Stimulated activated CD4-positive, alpha-beta T cell treated with anti-CD3 and anti-CD28 coated beads, Interleukin-1b, Interleukin-23, amount 100 ng/mL, for 1 hour (primary cell): Measurements from ENCODE around the gene THAP4.
A peak's percentile ranks its signal among the peaks of the same experiment; 100 is the strongest.

ENCODE experiments used
- DNase-seq, 2 donors: peaks; one replicate each; pipeline ENCODE4 v3.0.0-alpha.2; 2020; ENCODE audit warnings: low read depth in 2 of 2

Gene THAP4

GRCh38 chr2:241547781-241548450, 89.0 kb downstream of the THAP4 start:
- DNase-seq = no peak

GRCh38 chr2:241546771-241547498, 90.0 kb downstream of the THAP4 start:
- DNase-seq = no peak

DNA sequence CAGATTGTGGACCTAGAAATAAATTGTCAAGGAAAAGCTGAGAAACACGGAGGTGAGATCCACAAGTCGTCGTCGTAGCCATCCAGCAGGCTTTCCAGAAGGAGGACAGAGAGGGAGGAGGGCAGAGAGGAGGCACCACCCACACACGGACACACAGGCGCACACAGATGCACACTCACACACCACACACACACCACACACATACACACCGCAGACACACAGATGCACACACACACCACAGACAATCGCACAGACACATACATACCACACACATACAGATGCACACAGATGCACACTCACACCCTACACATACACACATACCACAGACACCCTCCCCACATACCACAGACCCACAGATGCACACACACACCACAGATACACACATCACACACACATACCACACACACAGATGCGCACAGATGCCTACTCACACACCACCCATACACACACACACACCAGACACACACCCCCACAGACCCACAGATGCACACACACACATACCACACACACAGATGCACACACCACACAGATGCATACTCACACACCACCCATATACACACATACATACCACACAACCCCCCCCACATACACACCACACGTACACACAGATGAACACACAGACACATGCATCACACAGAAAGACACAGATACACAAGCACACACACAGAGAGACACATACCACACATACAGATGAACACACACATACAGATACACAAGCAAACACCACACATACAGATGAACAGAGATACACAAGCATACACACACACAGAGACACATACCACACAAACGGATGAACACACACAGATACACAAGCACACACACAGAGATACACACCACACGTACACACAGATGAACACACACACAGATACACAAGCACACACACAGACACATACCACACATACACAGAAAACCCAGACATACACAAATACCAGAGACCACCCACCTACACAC, 91.2 kb downstream of the THAP4 start:
- DNase-seq = no peak

- DNase-seq = no peak
Observed at GRCh38 chr2:241545106-241545505, 91.9 kb downstream of the THAP4 start.

- DNase-seq = no peak
Observed at GRCh38 chr2:241542278-241542605, 94.7 kb downstream of the THAP4 start.

- DNase-seq = no peak
Observed at GRCh38 chr2:241541564-241542277, 95.2 kb downstream of the THAP4 start.

DNA sequence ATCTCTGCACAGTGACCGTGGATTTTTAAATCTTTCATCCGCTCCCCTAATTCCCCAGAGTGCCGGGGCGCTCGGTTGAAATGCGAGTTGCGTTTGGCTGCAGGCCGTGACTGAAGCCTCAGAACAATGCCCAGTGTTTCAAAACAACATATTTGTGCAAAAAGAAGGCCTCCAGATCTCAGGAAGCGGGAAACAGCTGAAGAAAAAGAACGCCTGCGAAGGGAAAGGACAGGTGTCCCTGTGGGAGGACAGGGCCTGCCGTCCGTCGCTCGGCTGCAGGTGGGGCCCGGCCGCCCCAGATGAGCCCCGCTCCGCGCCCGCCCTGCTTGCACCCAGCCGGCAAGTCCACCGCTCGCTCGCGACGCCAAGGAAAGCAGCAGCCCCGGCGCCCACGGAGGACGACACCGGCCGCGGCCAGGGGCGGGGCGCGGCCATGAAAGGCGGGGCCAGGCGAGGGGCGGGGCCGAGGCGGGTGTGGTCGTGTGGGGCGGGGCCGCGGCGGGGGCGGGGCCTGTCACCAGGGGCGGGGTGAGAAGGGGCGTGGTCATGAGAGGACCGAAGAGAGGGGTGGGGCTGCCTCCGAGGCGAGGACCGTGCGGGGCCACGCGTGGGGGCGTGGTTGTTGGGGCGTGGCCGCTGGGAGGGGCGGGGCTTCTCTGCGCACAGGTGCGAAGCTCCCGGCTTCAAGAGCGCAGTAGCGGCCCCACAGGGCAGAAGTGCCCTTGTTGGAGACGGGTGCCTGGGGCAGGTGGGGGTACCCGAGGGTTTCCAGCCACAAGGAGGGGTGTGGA, 96.0 kb downstream of the THAP4 start:
- peak; percentile 13 to 41 for DNase-seq

- DNase-seq = no peak
Observed at GRCh38 chr2:241540401-241540770, 96.6 kb downstream of the THAP4 start.

GRCh38 chr2:241539616-241540374, 97.2 kb downstream of the THAP4 start:
- no peak for DNase-seq

DNA sequence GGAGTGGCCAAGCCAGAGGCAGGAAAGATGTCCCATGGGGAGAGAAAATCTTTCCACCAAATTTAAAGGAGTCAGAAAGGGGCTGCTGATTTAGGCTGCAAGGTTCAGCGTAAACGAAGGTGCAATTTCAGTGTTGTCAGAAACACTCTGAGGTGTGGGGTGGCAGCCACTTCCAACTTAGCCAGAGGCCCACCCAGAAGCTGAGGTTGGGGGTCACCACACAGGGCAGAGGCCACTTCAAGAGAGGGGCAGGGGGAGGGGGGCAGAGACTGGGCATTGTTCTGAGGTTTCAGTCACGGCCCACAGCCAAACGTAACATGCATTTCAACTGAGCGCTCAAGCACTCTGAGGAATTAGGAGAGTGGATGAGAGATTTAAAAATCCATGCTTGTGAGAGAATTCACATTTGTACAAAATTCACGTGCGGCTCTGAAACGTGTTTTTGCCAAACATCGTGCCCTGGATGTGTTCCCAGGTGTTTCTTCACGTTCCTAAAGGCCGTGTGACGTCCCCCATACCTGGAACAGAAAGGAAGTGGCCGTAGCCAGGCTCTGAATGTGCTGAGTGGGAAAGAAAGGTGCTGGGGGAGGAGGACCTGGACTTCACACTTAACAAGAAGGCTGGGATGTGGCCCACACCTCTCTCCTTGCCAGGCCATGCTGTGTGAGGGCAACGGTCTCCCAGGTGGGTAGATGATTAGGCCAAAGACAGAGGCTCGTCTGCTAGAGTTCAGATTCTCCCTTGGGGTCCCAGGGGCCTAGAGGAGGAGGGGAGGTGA, 97.9 kb downstream of the THAP4 start:
- no peak for DNase-seq

DNA sequence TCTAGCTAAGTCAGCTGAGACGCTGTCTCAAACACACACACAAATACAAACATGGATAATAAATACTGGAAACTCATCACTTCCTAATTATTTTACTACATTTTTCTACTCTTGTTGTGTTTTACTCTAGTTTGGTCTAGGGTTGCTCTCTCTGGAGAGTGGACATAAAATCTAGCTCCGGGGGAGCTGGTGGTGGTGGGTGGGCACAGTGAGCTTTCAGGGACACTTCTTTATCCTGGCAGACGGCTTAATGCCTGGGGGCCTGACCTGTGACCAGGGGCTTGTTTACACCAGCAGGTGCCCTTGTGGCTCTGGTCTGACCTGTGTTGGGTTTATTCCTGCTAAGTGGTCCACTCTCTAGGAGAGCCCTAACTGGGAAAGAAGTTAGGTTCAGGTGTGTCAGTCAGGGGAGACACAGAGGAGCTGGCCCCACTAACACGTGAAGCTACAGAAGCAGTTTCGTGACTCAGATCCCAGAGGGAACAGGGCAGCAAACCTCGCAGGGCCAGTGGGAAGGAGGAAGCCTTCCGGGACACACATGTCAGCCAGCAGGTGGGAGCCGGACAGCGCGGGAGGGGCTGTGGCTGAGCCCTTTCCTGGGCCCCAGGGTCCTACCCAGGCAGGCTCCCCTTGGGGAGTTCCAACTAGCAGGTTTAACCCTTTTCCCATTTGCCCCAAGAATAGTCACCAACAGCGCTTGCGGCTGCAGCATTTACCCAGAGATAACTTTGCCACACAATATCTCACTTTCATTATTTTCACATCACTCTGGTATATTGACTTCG, 100.9 kb downstream of the THAP4 start:
- DNase-seq = no peak

DNA sequence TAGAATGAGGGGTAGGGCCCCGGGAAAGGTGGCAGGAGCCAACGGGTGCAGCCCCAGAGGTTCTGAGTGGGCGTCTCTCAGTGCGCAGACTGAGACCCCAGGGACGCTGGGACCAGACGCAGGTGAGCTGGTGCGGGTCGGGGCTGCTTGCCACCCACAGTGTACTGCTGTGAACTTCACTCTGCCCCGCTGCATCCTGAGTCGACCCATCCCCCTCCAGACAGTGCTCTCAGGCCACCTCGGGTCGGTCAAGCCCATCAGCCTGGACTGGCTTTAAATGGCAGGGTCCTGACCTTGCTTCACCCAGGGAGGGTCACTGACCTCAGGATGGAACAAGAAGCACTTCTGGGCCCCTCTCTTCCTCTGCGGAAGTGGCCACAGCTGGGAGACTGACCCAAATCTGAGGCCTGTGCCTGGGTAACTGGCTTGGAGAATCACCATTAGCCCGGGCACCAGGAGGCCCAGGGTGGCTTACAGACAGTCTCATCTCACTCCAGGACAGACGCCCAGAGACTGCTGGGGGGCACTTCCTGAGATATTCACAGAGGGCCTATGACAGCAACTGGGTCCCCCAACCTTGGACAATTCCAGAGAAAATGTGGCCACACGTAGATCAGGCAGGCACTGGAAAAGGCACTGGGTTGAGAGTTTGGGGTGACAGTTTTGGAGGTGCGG, 102.1 kb downstream of the THAP4 start:
- DNase-seq = no peak
